ENCODE results near the gene MC1R. TPM values are rescaled to one million over a fixed set of nuclear protein-coding genes. Genes with fewer than 3 reads are reported as not detected.

Gene MC1R
- total and polyA plus RNA-seq, 2 of the 8 experiments (the other 6 are each of a cell fraction or from before 2014, with no cell fraction given), result 2.2 to 2.9 TPM

DNA sequence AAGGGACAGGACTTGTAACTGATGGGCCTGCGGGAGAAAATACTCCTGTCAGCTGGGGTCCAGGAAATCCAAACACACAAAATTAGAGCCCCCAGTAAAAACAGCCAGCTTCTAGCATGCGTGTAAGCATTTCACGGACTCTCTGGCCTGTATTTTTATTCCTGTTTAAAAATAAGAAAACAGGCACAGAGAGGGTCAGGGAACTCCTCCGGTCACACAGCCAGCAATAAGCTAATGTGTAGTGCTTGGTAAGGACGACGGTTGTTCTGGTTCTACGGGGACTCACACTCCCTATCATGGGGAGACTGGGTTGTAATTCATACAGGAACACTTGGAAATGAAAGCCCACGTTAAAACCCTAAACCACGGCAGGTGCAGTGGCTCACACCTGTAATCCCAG is 46.8 kb upstream of the MC1R start:
- FAIRE-seq (no peak), DNase-seq (ENCODE audit: low read depth in 1 of 2, low spot score in 2 of 2) (no peak)
- Histone ChIP-seq H3K4ac (replicated peaks; ENCODE audit: insufficient read length, low read depth, low read length) (no peak overlapping the region), H2AK5ac (ENCODE audit: low read depth, low read length) (no peak overlapping the region), H3K9me3 (ENCODE audit: insufficient read depth in 2 of 2, low read depth in 1 of 2, low read length in 1 of 2) (peaks cover 4 to 11% of the 10 kb centered on the region in 2 experiments; a peak in 3 of 4 replicates), H4K91ac (replicated peaks; ENCODE audit: insufficient read length, low read length) (no peak overlapping the region), H3K36me3 (ENCODE audit: control insufficient read depth in 2 of 4, insufficient read depth in 4 of 4, low read length in 3 of 4) (peaks cover 0 to 15% (median 0%) of the 10 kb centered on the region in 4 experiments; a peak in 2 of 8 replicates), H3K27ac (ENCODE audit: low read depth, low read length) (no peak overlapping the region), H3K14ac (ENCODE audit: insufficient read length) (no peak overlapping the region), H3K27me3 (replicated peaks in 1 of 4; ENCODE audit: control insufficient read depth in 3 of 4, extremely low read depth in 1 of 4, insufficient read depth in 3 of 4, low read length in 3 of 4) (no peaks in the 10 kb centered on the region), H3K18ac (ENCODE audit: extremely low read depth, low read length) (no peak overlapping the region), H3K9ac (replicated peaks in 1 of 4; ENCODE audit: extremely low read depth in 1 of 4, low read depth in 3 of 4, low read length in 3 of 4) (no peak overlapping the region), H3K4me1 (replicated peaks in 1 of 4; ENCODE audit: control insufficient read depth in 3 of 4, insufficient read depth in 4 of 4, low read length in 3 of 4) (peaks cover 0 to 9% (median 2%) of the 10 kb centered on the region in 4 experiments; a peak in 4 of 7 replicates), H2BK20ac (ENCODE audit: low read length) (no peak overlapping the region), H3K4me2 (ENCODE audit: insufficient read depth in 1 of 2, low read depth in 2 of 2, low read length in 2 of 2) (no peak overlapping the region), H3K4me3 (ENCODE audit: extremely low read depth in 1 of 4, insufficient read depth in 2 of 4, low read depth in 3 of 4, low read length in 4 of 4) (no peak overlapping the region), H3K23ac (ENCODE audit: insufficient read length) (no peak overlapping the region), H2BK5ac (ENCODE audit: low read depth, low read length) (no peak overlapping the region), H3K79me2 (ENCODE audit: control insufficient read depth in 1 of 2, insufficient read depth in 2 of 2, low read length in 2 of 2) (peaks cover 0 to 20% of the 10 kb centered on the region in 2 experiments; a peak in 3 of 4 replicates), H2BK15ac (ENCODE audit: low read length) (no peak overlapping the region), H3K56ac (replicated peaks; ENCODE audit: insufficient read length, low read depth, low read length) (no peak overlapping the region), H3K79me1 (ENCODE audit: low read depth, low read length) (peaks cover 6% of the 10 kb centered on the region), H4K8ac (ENCODE audit: extremely low read depth, insufficient read depth, low read length) (no peak overlapping the region), H2AFZ (ENCODE audit: low read length) (no peak overlapping the region), H2BK120ac (replicated peaks; ENCODE audit: low read depth, low read length) (no peak overlapping the region), H2BK12ac (ENCODE audit: low read depth, low read length) (no peak overlapping the region), H3K23me2 (ENCODE audit: low read depth, low read length) (peaks cover 9% of the 10 kb centered on the region), H4K20me1 (replicated peaks in 1 of 2; ENCODE audit: control insufficient read depth in 1 of 2, insufficient read depth in 2 of 2, low read length in 2 of 2) (no peaks in the 10 kb centered on the region), H4K5ac (ENCODE audit: insufficient read length, low read depth, low read length) (no peak overlapping the region)
- TF ChIP-seq EGR1 (IDR thresholded peaks at IDR 0.05; ENCODE audit: borderline replicate concordance, low read depth, low read length) (no peak), E2F6 (IDR thresholded peaks at IDR 0.05) (no peak), SP1 (IDR thresholded peaks at IDR 0.05; ENCODE audit: low read depth, low read length) (no peak), EP300 (IDR thresholded peaks at IDR 0.05; ENCODE audit: borderline replicate concordance in 1 of 2, low read depth in 2 of 2, low read length in 2 of 2) (no peak), TAF1 (IDR thresholded peaks at IDR 0.05; ENCODE audit: low read depth, low read length) (no peak), RBBP5 (IDR thresholded peaks at IDR 0.05; ENCODE audit: borderline replicate concordance, low read depth, low read length) (no peak), GTF2F1 (IDR thresholded peaks at IDR 0.05; ENCODE audit: borderline replicate concordance, low read depth, low read length) (no peak), CTBP2 (IDR thresholded peaks at IDR 0.05; ENCODE audit: borderline replicate concordance, insufficient read depth, insufficient read length, low read length) (no peak), JUND (IDR thresholded peaks at IDR 0.05; ENCODE audit: low read length) (no peak), CBX5 (IDR thresholded peaks at IDR 0.05; ENCODE audit: low read depth, low read length) (no peak)
- TF ChIP-seq, protein P1, sequence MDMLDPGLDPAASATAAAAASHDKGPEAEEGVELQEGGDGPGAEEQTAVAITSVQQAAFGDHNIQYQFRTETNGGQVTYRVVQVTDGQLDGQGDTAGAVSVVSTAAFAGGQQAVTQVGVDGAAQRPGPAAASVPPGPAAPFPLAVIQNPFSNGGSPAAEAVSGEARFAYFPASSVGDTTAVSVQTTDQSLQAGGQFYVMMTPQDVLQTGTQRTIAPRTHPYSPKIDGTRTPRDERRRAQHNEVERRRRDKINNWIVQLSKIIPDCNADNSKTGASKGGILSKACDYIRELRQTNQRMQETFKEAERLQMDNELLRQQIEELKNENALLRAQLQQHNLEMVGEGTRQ (IDR thresholded peaks at IDR 0.05; ENCODE audit: low read length), result no peak
- WGBS, 2 experiments (ENCODE audit: extremely low coverage in 1 of 2, insufficient coverage in 1 of 2, insufficient read length in 1 of 2, insufficient replicate concordance in 2 of 2, low coverage in 1 of 2, low lambda C conversion rate in 2 of 2, missing lambda C conversion rate in 1 of 2), result 96% methylated on average over 9 of the region's 9 CpGs; no CpG with 5 or more reads in 1 of the 2 experiments
- POLR2A ChIA-PET (ENCODE audit: partially characterized antibody), result interaction anchor here (1.1 to 3.4 kb wide), 7 partner anchors 9 to 56 kb away, joined by 3 to 15 read pairs (median 10); partner anchors contain the start of genes FANCA and SPIRE2
- CTCF ChIA-PET (ENCODE audit: partially characterized antibody), result interaction anchor here (1.3 to 3.3 kb wide), 2 partner anchors 11 to 78 kb away, joined by 3 to 24 read pairs; no protein-coding TSS in a partner anchor
